Measurements from ENCODE around the gene CNTN1. TPM values are rescaled to one million over a fixed set of nuclear protein-coding genes. Genes with fewer than 3 reads are reported as not detected.

Gene CNTN1
- total RNA-seq, 1 experiment from 2014 or later = not detected

GRCh38 chr12:40854604-40855003, 162.4 kb downstream of the CNTN1 start:
- intact Hi-C loops (cut with micrococcal nuclease) = no loop called here
- DNase-seq (ENCODE audit: unreplicated experiment) = no peak
- H3K4me1 Mint-ChIP-seq (ENCODE audit: insufficient read depth, unreplicated experiment) = no peaks in the 10 kb centered on the region
- ChIA-PET POLR2A (no interaction called here), CTCF (no interaction called here)
- no TSS peak for BruUV-seq (replicated peaks)
- no peaks in the 10 kb centered on the region for H3K36me3 Mint-ChIP-seq (ENCODE audit: insufficient read depth, unreplicated experiment)
- no peaks in the 10 kb centered on the region for H3K9me3 Mint-ChIP-seq (ENCODE audit: unreplicated experiment)
- TF ChIP-seq, protein P1, sequence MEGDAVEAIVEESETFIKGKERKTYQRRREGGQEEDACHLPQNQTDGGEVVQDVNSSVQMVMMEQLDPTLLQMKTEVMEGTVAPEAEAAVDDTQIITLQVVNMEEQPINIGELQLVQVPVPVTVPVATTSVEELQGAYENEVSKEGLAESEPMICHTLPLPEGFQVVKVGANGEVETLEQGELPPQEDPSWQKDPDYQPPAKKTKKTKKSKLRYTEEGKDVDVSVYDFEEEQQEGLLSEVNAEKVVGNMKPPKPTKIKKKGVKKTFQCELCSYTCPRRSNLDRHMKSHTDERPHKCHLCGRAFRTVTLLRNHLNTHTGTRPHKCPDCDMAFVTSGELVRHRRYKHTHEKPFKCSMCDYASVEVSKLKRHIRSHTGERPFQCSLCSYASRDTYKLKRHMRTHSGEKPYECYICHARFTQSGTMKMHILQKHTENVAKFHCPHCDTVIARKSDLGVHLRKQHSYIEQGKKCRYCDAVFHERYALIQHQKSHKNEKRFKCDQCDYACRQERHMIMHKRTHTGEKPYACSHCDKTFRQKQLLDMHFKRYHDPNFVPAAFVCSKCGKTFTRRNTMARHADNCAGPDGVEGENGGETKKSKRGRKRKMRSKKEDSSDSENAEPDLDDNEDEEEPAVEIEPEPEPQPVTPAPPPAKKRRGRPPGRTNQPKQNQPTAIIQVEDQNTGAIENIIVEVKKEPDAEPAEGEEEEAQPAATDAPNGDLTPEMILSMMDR (IDR thresholded peaks at IDR 0.05; ENCODE audit: unreplicated experiment) = no peak
- H3K27me3 Mint-ChIP-seq (ENCODE audit: insufficient read depth, unreplicated experiment) = peaks cover 89% of the 10 kb centered on the region
- H3K4me3 Mint-ChIP-seq (ENCODE audit: unreplicated experiment) = no peak overlapping the region
- no peak overlapping the region for H3K27ac Mint-ChIP-seq (ENCODE audit: low read depth, unreplicated experiment)

- H3K27me3 Mint-ChIP-seq (ENCODE audit: insufficient read depth, unreplicated experiment) = peaks cover 24% of the 10 kb centered on the region
- no TSS peak for BruUV-seq (replicated peaks)
- TF ChIP-seq, protein P1 (IDR thresholded peaks at IDR 0.05; ENCODE audit: unreplicated experiment) = no peak
- DNase-seq (ENCODE audit: unreplicated experiment) = no peak
- H3K36me3 Mint-ChIP-seq (ENCODE audit: insufficient read depth, unreplicated experiment) = no peaks in the 10 kb centered on the region
- intact Hi-C loops (cut with micrococcal nuclease) = no loop called here
- ChIA-PET CTCF (no interaction called here), POLR2A (no interaction called here)
- H3K4me3 Mint-ChIP-seq (ENCODE audit: unreplicated experiment) = no peak overlapping the region
- no peaks in the 10 kb centered on the region for H3K4me1 Mint-ChIP-seq (ENCODE audit: insufficient read depth, unreplicated experiment)
- H3K9me3 Mint-ChIP-seq (ENCODE audit: unreplicated experiment) = no peaks in the 10 kb centered on the region
- H3K27ac Mint-ChIP-seq (ENCODE audit: low read depth, unreplicated experiment) = no peak overlapping the region
These were observed 172.7 kb downstream of the CNTN1 start for GRCh38 chr12:40864891-40865290.

DNA sequence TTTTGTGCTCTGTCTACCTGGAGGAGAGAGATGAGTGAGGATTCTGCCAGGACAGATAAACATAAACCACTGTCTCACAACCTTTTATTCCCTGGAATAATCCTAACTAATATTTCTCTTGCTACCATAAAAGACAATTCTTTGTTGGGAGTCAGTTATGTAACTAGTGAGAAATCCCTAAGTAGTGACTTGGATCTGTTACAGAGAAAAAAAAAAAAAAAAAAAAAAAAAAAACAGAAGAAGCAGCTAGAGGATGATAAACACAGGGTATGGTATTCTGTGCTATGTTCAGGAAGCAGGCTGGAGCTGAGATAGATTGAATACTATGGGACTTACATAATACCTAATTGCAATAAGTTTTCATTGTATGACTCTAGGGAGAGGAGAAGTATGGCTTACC, 178.7 kb downstream of the CNTN1 start:
- Mint-ChIP-seq H3K36me3 (ENCODE audit: insufficient read depth, unreplicated experiment) (no peaks in the 10 kb centered on the region), H3K27ac (ENCODE audit: low read depth, unreplicated experiment) (no peak overlapping the region), H3K4me3 (ENCODE audit: unreplicated experiment) (no peak overlapping the region), H3K27me3 (ENCODE audit: insufficient read depth, unreplicated experiment) (peaks cover 12% of the 10 kb centered on the region), H3K9me3 (ENCODE audit: unreplicated experiment) (no peaks in the 10 kb centered on the region), H3K4me1 (ENCODE audit: insufficient read depth, unreplicated experiment) (no peaks in the 10 kb centered on the region)
- CTCF ChIA-PET = no interaction called here
- POLR2A ChIA-PET = no interaction called here
- intact Hi-C loops (cut with micrococcal nuclease) = no loop called here
- TF ChIP-seq, protein P1 (IDR thresholded peaks at IDR 0.05; ENCODE audit: unreplicated experiment) = no peak
- no TSS peak for BruUV-seq (replicated peaks)
- no peak for DNase-seq (ENCODE audit: unreplicated experiment)

DNA sequence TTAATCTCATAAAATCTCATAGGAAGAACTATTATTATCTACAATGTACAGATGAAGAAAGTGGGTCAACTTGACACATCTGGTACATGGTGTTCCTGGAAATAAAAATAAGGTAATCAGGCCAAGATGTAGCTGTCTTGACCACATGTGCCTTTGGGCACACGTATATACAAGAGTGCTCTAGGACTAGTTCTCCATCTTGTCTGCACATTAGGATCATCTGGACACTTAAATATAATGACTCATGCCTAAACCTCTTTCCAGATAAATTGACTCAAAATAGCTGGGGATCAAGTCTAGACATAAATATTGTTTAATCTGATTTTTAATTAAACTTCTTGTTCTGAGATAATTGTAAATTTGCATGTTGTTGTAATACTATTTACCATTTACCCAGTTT, 182.6 kb downstream of the CNTN1 start:
- TF ChIP-seq, protein P1 (IDR thresholded peaks at IDR 0.05; ENCODE audit: unreplicated experiment) = no peak
- intact Hi-C loops (cut with micrococcal nuclease) = no loop called here
- Mint-ChIP-seq H3K4me3 (ENCODE audit: unreplicated experiment) (no peak overlapping the region), H3K27me3 (ENCODE audit: insufficient read depth, unreplicated experiment) (peaks cover 11% of the 10 kb centered on the region), H3K27ac (ENCODE audit: low read depth, unreplicated experiment) (no peak overlapping the region), H3K9me3 (ENCODE audit: unreplicated experiment) (no peaks in the 10 kb centered on the region), H3K4me1 (ENCODE audit: insufficient read depth, unreplicated experiment) (no peaks in the 10 kb centered on the region), H3K36me3 (ENCODE audit: insufficient read depth, unreplicated experiment) (no peaks in the 10 kb centered on the region)
- no peak for DNase-seq (ENCODE audit: unreplicated experiment)
- POLR2A ChIA-PET = no interaction called here
- CTCF ChIA-PET = interaction anchor here (0.5 kb wide), 1 partner anchor 252 kb away, joined by 4 read pairs; no protein-coding TSS in a partner anchor
- no TSS peak for BruUV-seq (replicated peaks)
